Osteoblast (primary cell): ENCODE data around the gene CTDP1. TPM values are rescaled to one million over a fixed set of nuclear protein-coding genes. Genes with fewer than 3 reads are reported as not detected.

Experiments used
- DNase-seq: peaks from one replicate; pipeline ENCODE4 v3.0.0; 2011; ENCODE audit warnings: low spot score, mixed read lengths; ENCODE audit not compliant: insufficient read length; ENCODE audit errors: missing footprints
- H2AFZ ChIP-seq: 2 replicates; pipeline ENCODE4 v1.6.0; 2011; ENCODE audit warnings: mild to moderate bottlenecking, low read length
- H3K27ac ChIP-seq: 2 replicates; pipeline ENCODE4 v1.5.1; 2011; ENCODE audit warnings: mild to moderate bottlenecking, low read depth, low read length, moderate library complexity
- H3K27me3 ChIP-seq: 2 replicates; pipeline ENCODE4 v1.6.0; 2012; ENCODE audit warnings: mild to moderate bottlenecking, control low read depth, inconsistent platforms, low read length, moderate library complexity; ENCODE audit not compliant: insufficient read depth
- H3K36me3 ChIP-seq: 2 replicates; pipeline ENCODE4 v1.5.1; 2011; ENCODE audit warnings: mild to moderate bottlenecking, low read length, control low read depth, moderate library complexity; ENCODE audit not compliant: insufficient read depth
- H3K4me1 ChIP-seq: 2 replicates; pipeline ENCODE4 v1.5.1; 2011; ENCODE audit warnings: mild to moderate bottlenecking, low read length, control low read depth, moderate library complexity; ENCODE audit not compliant: insufficient read depth
- H3K4me2 ChIP-seq: 2 replicates; pipeline ENCODE4 v1.6.0; 2011; ENCODE audit warnings: mild to moderate bottlenecking, low read length; ENCODE audit not compliant: insufficient read depth
- H3K4me3 ChIP-seq: fragments of 200-600 bp; sonication (generic); 3 replicates; pipeline ENCODE4 v1.5.1; 2012; ENCODE audit warnings: mild to moderate bottlenecking, low read length, inconsistent platforms; ENCODE audit not compliant: insufficient read depth
- H3K79me2 ChIP-seq: 2 replicates; pipeline ENCODE4 v1.6.0; 2012; ENCODE audit warnings: mild to moderate bottlenecking, low read length, control low read depth, inconsistent platforms; ENCODE audit not compliant: insufficient read depth
- H3K9me3 ChIP-seq: 2 replicates; pipeline ENCODE4 v1.5.1; 2011; ENCODE audit warnings: low read depth, low read length, control low read depth
- H4K20me1 ChIP-seq: 2 replicates; pipeline ENCODE4 v1.6.0; 2012; ENCODE audit warnings: mild to moderate bottlenecking, low read length, control low read depth; ENCODE audit not compliant: insufficient read depth
- CTCF ChIP-seq: IDR thresholded peaks from 2 replicates; pipeline ENCODE4 v1.5.1; 2011; ENCODE audit warnings: mild to moderate bottlenecking, low read depth, low read length, moderate library complexity; ENCODE audit errors: extremely low read depth
- total RNA-seq: library from RNA; depleted of rRNA; stranded (reverse); fragments of >200 nt; gene quantifications from 2 replicates; pipeline ENCODE4 v1.2.3, GENCODE V29; 2012

Gene CTDP1
- total RNA-seq, 1 donor: 26.8 TPM

GRCh38 chr18:79697976-79698375, 18.4 kb downstream of the CTDP1 start:
- Histone ChIP-seq H2AFZ (no peak overlapping the region), H3K27me3 (no peaks in the 10 kb centered on the region), H3K27ac (no peak overlapping the region), H3K4me1 (peaks cover 5% of the 10 kb centered on the region), H3K4me3 (no peak overlapping the region), H3K4me2 (no peak overlapping the region), H3K9me3 (no peaks in the 10 kb centered on the region), H3K79me2 (peaks cover 41% of the 10 kb centered on the region), H4K20me1 (peaks cover 22% of the 10 kb centered on the region), H3K36me3 (peaks cover 26% of the 10 kb centered on the region)
- DNase-seq: peak; percentile 10
- TF ChIP-seq CTCF: no peak

- no peak overlapping the region for H3K4me3 ChIP-seq
- peak; percentile 98 for DNase-seq
- H3K36me3 ChIP-seq: peaks cover 29% of the 10 kb centered on the region
- no peak overlapping the region for H3K4me2 ChIP-seq
- H3K27me3 ChIP-seq: no peaks in the 10 kb centered on the region
- H3K27ac ChIP-seq: no peak overlapping the region
- TF ChIP-seq CTCF: no peak
- peaks cover 23% of the 10 kb centered on the region for H4K20me1 ChIP-seq
- peaks cover 39% of the 10 kb centered on the region for H3K79me2 ChIP-seq
- no peak overlapping the region for H2AFZ ChIP-seq
- peaks cover 5% of the 10 kb centered on the region for H3K4me1 ChIP-seq
- no peaks in the 10 kb centered on the region for H3K9me3 ChIP-seq
Observed at GRCh38 chr18:79698668-79699335, 19.2 kb downstream of the CTDP1 start.

GRCh38 chr18:79699653-79700052, 20.1 kb downstream of the CTDP1 start:
- Histone ChIP-seq H4K20me1 (peaks cover 30% of the 10 kb centered on the region), H3K36me3 (peaks cover 38% of the 10 kb centered on the region), H3K9me3 (no peaks in the 10 kb centered on the region)

GRCh38 chr18:79702906-79703305, 23.3 kb downstream of the CTDP1 start:
- Histone ChIP-seq H3K27me3 (no peaks in the 10 kb centered on the region), H3K27ac (no peak overlapping the region), H3K4me1 (peaks cover 5% of the 10 kb centered on the region), H3K36me3 (peaks cover 45% of the 10 kb centered on the region), H3K79me2 (peaks cover 31% of the 10 kb centered on the region), H2AFZ (no peak overlapping the region), H3K4me3 (no peak overlapping the region), H4K20me1 (peaks cover 25% of the 10 kb centered on the region), H3K9me3 (no peaks in the 10 kb centered on the region), H3K4me2 (no peak overlapping the region)
- no peak for DNase-seq
- TF ChIP-seq CTCF: no peak

More at GRCh38 chr18:79699653-79700052, 20.1 kb downstream of the CTDP1 start:
- Histone ChIP-seq H3K4me3 (no peak overlapping the region), H3K79me2 (peaks cover 41% of the 10 kb centered on the region), H3K4me2 (no peak overlapping the region), H3K27ac (no peak overlapping the region), H3K27me3 (no peaks in the 10 kb centered on the region), H3K4me1 (peaks cover 5% of the 10 kb centered on the region), H2AFZ (no peak overlapping the region)
- peak; percentile 9 for DNase-seq
- no peak for TF ChIP-seq CTCF
